HG03442 (cell line): ENCODE measurements around the gene MACROD2.
"Not testable (repeated sequence)": the region's sequence is repeated elsewhere in the genome, so short reads cannot be mapped to it uniquely, and the experiment has no call there.

ENCODE experiments used
- ATAC-seq: cut with Tn5 transposase; IDR thresholded peaks from one replicate; pipeline ENCODE4 v1.9.1; 2021; ENCODE audit warnings: mild to moderate bottlenecking, moderate library complexity; ENCODE audit not compliant: unreplicated experiment

MACROD2 gene

DNA sequence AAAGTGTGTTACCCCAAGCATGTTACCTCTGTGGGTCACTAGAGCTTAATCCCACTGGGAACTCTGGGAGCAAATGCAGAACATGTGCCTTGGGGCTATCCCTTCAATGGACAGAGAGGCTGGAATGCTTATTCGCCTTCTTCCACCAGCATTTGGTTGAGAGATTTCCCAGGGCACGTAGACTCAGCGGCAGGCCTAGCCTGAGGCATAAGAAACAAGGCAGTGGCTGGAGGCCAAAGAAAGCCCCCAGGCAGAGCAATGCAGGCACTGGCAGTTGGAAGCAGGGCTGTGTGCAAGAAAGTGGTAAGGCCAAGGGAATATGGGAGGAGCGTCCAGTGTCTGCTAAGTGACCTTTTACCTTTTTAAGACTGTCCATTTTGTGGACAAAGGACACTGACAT is 456.1 kb downstream of the MACROD2 start:
- no peak for ATAC-seq

- no peak for ATAC-seq
Measured at GRCh38 chr20:14453259-14453658, 457.9 kb downstream of the MACROD2 start.

DNA sequence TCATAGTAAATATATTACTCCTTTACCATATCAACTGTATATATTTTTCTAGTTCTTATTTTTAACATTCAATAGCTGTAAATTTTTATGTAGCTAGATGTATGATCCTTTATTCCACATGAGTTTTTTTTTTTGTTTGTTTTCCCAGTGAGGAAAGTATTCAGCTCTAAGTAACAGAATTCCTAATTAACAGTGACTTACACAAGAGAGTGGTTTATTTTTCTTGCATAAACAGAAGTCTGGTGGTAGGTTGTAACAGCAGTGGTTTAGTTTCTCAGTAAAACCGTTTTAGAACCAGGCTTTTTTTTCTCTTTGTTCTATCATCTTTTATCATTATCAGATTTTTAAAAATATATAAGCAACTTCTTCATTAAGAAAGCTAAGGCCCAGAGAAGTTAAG is 459.0 kb downstream of the MACROD2 start:
- ATAC-seq: no peak

- not testable (repeated sequence) for ATAC-seq
Measured at GRCh38 chr20:14467104-14467827, 471.9 kb downstream of the MACROD2 start.

- ATAC-seq: no peak
Measured at GRCh38 chr20:14470231-14470899, 475.0 kb downstream of the MACROD2 start.

DNA sequence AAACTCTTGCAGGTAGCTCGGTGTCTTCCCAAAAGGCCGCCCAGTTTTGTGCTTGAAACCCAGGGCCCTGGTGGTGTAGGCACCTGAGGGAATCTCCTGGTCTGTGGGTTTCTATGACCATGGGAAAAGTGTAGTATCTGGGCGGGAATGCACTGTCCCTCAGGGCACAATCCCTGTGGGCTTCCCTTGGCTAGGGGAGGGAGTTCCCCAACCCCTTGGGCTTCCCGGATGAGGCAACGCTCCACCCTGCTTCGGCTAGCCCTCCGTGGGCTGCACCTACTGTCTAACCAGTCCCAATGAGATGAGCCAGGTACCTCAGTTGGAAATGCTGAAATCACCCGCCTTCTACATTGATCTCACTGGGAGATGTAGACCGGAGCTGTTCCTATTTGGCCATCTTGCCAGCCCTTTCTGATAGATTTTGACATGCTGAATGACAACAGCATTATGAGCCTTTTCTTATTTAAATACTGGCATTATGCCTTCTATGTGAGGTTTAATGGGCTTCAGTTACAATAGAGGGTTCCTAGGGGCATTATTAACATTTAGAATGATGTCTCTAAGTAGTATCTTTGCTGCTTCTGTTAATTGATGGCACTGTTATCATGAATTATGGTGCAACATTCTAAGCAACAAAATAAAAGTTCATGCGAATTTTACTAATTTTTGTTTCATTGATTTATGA is 475.8 kb downstream of the MACROD2 start:
- ATAC-seq: no peak

DNA sequence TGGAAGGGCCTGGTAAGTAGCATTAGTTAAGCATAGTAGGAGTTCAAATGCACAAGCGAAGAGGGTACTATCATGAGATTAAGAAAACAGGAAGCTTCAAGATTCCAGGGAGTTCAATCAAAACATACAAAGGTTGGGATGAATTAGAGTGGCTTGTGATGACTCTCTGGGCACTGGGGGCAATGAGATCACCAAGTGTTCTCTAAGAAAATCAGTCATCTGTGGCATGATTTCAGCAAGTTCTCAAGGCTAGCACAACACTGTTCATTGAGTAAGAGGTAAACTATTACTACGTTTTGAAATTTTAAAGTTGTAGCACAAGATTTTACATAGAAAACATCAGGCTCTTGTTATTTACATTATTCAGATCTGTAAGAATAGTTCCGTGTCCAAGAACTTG is 481.8 kb downstream of the MACROD2 start:
- ATAC-seq: no peak

- no peak for ATAC-seq
Measured at GRCh38 chr20:14478126-14478525, 482.8 kb downstream of the MACROD2 start.

DNA sequence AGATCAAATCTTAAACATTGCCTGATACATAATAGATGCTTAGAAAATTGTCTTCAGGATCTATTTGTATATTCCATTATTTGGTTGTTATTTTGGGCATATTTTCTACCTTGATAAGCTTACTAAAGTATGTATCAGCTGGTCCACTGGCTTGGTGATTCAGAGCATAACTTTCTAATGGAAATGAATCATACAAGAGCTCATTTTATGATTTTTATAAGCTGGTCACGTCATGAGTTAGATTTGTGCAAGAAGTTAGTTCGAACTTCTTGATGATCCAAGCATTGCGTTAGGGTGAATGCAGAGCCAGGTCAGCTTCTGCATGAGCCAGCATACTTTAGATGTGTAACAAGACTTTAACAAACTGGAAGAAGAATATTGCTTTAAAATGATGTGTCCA is 486.5 kb downstream of the MACROD2 start:
- no peak for ATAC-seq

DNA sequence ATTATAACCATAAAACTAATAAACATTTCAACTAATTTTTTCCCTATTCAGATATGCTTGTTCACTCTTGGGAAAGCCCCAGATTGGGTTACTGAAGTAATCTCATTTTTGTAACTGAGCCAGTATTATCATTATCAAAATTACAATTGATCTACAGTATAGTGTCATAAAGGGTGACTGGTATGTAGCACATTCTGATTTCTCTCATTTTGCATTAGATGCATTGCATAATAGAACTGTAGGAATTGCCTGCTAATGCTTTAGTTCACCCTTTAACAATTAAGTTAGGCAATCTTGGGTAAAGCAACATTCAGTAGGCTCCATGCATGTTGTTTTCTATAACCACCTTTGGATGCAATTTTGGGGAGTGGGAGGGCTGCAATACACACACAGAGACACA is 492.9 kb downstream of the MACROD2 start:
- ATAC-seq: no peak

- no peak for ATAC-seq
Measured at GRCh38 chr20:14488756-14489479, 493.6 kb downstream of the MACROD2 start.

DNA sequence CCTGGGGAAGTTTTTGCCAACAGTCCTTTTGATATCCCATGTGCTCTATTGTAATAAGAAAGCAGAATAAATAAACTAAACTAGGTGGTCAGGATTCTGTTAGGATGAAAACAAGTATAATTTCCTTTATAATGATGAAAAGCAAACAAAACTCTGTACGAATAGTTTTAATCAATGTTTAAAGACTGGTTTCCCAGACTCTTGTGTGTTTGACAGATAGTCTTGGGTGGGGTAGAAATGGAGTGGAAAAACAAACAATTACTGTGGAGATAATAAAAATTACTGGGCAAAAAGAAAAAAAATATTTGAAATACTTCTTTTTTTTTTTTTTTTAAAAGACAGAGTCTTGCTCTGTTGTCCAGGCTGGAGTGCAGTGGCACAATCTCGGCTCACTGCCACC is 494.2 kb downstream of the MACROD2 start:
- ATAC-seq: no peak

- no peak for ATAC-seq
Measured at GRCh38 chr20:14491436-14491835, 496.1 kb downstream of the MACROD2 start.

DNA sequence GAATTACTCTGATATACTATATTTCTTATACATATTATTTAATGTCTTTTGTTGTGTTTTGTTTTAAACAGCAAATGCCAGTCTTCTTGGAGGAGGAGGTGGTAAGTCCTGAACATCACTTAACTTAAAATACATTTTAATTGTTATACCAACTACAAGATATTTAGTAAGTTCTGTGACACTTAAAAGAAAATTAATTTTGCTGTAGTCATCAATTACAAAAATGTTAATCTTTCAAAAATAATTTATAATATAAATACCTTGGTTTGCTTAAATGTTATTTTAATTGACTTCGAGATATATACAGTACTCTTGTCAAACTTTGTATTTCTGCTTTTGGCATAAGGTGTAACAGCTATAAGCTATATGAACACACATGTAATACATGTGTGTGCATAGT is 498.1 kb downstream of the MACROD2 start:
- ATAC-seq: no peak

GRCh38 chr20:14494355-14494754 is 499.0 kb downstream of the MACROD2 start:
- no peak for ATAC-seq

DNA sequence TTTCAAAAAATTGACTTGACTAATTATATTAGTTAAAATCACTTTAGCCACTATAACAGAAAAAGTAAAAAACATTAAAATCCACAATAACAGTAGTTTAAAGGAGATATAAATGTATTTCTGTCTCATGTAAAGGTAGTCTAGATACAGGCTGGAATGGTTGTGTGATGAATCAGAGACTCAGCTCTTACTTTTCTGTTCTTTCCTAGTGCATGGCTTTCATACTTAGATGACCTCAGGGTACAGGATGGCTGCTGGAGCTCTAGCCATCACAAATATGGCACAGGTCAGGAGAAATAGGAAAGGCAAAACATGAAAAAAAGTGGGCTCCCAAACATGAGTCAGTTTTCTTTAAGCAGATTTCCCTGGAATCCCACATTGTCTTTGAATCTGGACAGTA is 499.8 kb downstream of the MACROD2 start:
- no peak for ATAC-seq

DNA sequence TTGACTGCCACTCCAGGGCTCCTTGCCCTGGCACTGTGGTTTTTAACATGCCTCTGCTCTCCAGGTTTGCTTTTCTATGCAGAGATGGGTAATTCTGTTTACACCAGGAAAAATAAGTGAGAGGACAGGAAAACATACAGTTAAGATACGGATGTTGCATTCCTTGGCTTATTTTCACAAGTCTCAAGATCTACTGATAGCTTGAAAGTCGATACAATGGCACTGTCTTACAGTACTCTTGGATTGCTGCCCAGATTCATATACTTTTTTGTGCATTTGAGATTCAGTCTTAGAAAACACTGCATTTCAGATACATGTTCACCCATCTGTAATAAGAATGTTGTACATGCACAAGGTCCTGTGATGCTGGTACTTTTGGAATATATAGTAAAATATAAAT is 501.7 kb downstream of the MACROD2 start:
- ATAC-seq: no peak

- no peak for ATAC-seq
Measured at GRCh38 chr20:14498772-14499171, 503.5 kb downstream of the MACROD2 start.

GRCh38 chr20:14505476-14505875 is 510.2 kb downstream of the MACROD2 start:
- ATAC-seq: no peak

DNA sequence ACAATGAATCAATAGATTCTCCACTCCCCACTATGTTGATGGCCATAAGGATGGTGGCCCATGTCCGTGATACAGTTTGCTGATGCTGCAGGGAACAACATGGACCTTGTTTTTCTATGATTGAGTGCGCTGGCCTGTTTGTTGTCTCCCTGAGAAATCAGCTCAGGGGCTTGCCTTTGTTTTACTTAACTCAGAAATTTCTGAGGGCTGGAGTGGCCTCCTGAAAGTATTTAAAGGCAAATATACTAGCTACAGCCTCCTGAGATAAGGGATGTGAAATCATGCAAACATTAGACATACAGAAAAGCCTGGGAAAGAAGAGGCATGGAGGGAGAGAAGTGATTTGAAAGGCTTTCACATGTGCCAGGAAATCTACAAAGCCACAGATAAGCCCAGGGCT is 512.4 kb downstream of the MACROD2 start:
- no peak for ATAC-seq

DNA sequence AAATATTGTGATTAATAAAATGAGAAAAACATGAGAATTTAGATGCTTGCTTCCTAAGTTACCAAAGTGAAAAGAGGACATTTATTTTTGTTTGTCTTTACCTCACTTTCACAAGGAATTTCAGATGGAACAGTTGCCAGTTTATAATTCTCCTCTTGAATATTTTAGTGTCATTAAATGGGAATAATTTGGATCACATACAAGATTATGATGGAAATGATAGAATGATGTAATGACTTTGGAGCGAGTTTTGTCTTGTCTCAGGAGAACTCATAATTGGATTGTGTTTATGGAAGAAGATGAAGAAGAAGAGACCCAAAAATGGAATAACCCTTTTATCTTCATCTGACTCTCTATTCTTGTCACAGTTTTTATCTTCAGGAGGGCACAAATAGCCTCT is 515.0 kb downstream of the MACROD2 start:
- ATAC-seq: no peak
